SKM-1 (cell line): ENCODE results near the gene DOK7.
"Not testable (repeated sequence)": the region's sequence is repeated elsewhere in the genome, so short reads cannot be mapped to it uniquely, and the experiment has no call there.

Source experiments
- DNase-seq: peaks from one replicate; lab custom pipeline; 2025; ENCODE audit not compliant: unreplicated experiment; lab: John Stamatoyannopoulos, UW

The DOK7 gene

GRCh38 chr4:3501126-3501824 lies 38.2 kb downstream of the DOK7 start:
- DNase-seq, result no peak

DNA sequence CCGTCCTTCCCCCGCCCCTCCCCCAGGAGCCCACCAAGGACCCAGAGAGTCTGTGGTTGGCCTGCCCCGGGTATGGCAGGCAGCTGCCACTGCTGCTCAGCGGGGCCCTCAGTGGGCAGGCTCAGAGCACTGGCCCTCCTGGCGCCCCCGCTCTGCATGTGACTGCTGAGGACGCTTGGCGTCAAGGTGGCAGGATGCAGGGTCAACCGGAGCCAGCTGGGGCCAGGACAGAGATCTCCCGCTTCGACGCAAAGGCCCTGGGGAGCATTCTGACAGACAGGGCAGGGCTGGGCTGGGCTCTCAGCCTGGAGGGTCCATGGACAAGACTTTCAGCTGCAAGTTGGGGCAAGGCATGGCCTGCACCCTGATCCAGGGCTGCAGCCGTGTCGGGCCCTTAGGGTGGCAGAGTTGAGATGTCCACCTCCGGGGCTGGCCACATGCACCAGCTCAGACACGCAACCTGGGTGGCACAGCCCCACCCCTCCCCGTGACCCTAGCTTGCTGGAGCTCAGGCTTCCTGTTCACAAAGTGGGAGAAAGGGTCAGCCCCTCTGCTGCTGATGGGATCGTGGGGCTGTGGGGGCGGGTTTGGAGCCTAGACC lies 38.8 kb downstream of the DOK7 start:
- no peak for DNase-seq

GRCh38 chr4:3502941-3503936 lies 40.1 kb downstream of the DOK7 start:
- DNase-seq, result no peak

DNA sequence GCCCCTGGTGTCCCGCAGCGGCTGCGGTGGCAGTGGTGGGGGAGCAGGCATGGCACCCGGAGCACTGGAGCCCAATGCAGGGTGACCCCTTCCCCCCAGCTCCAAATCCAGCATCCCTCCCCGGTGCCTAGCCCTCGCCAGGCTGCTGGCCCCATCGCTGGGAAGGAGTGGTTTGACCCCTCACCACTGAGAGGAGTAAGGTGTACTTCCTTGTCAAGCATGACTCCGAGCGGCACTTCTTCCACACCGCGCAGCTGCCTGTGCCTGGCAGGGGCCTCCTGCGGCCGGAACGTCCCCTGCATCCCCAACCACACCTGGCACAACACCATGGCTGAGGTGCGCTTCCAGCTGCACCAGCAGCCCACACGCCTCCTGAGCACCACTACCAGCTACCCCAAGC lies 42.1 kb downstream of the DOK7 start:
- no peak for DNase-seq

DNA sequence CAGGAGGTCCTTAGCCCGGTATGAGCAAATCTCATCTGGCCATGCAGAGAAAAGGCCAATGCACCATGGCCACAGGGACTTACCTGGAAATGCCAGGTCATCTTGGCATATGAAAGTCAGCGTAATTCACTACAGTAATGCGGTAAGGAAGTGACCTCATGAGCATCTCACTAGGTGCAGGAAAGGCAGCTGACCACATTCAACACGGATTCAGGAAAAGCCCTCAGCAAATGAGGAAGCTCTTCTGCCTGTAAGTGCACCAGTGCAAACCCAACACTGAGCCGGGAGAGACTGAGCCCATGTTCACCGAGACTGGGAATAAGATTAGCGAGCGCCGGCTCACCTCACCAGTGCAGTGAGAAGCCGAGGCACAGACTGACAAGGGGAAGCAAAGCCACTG lies 45.4 kb downstream of the DOK7 start:
- DNase-seq, result no peak

- no peak for DNase-seq
These were observed 47.4 kb downstream of the DOK7 start for GRCh38 chr4:3510481-3510880.

DNA sequence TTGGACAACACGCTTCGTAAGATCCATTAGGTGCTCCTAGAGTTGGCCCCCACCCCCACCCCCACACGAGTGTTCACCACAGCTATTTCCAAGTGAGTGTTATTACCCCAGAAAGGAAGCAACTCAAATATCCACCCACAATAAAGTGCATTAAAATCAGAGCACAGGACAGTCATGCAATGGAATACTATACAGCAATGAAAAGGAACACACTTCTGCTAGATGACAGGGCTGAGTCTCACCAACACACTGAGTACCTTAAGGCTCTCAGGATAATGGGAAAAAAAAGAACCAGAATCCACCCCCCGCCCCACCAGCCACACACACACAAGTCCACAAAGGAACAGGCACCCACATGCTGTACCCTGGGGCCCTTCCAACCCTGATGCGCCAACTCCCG lies 48.1 kb downstream of the DOK7 start:
- DNase-seq, result no peak

- DNase-seq, result not testable (repeated sequence)
These were observed 48.5 kb downstream of the DOK7 start for GRCh38 chr4:3511601-3512000.

DNA sequence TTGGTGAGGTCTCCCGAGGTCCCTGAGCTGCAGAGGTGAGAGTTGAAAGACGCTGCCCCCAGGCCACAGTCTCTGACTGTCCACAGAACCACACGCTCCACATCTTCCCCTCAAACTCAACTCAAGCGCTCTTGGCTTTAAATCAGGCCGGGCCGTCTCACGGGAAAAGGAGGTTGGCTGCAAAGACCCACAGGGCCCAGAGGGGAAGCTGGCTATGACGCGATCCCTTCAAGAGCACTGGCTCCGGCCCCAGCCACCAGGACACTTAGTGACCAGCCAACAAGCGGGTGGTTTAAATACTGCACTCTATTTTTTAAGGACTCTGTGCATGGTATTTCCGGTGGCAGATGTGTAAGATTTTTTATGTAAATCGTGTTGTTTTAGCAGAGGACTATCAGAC lies 49.2 kb downstream of the DOK7 start:
- DNase-seq, result no peak

GRCh38 chr4:3512719-3513118 lies 49.6 kb downstream of the DOK7 start:
- no peak for DNase-seq

DNA sequence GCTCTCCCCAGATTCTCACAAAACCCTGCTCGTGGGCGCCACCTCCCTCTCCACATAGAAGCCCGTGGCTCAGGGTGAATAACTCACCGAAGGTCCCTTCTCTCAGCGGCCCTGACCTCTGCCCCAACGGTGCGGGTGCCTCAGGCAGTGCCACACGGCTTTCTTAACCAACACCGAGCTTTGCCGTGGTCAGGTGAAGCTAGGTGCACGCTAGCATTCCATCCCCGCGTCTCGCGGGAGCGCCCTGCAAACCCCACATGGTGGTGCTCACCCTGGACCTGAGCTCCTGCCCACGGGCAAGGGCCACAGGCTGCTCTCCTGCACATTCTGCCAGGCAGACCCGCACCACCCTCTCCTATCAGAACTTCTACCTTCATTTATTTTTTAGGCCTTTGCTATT lies 50.7 kb downstream of the DOK7 start:
- no peak for DNase-seq

- no peak for DNase-seq
These were observed 51.2 kb downstream of the DOK7 start for GRCh38 chr4:3514221-3514780.

DNA sequence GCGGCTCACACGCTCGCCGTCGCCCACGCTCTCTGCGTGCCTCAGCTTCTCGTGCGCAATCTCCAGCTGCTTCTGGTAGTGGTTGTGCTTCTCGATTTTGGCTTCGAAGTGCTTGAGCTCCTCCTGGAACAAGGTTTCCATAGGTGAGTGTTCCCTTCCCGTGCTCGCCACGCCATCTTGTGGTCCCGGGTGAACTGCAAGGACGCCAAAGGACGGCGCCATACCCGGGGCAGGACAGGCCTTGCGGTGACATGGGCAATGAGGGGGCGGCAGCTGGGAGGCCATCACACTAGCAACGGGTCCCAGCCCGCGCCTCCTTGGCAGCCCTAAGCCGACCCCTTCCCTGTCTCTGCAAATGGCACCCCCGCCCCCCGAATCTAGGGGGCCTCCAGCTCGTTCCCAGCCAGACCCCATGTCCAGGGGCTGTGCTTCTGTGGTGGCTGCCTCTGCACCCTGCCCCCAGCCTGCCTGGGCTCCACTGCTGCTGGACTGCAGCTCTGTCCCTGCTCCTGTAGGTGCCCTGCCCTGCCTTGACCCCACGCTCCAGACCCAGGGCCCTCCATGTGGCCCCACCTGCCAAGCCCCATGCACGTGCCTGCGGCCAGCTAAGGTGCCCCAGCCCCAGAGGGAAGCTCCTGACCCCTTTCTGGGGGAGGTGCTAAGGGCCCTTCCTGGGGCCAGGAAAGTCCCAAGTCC lies 51.8 kb downstream of the DOK7 start:
- no peak for DNase-seq

- no peak for DNase-seq
These were observed 52.5 kb downstream of the DOK7 start for GRCh38 chr4:3515646-3516045.

DNA sequence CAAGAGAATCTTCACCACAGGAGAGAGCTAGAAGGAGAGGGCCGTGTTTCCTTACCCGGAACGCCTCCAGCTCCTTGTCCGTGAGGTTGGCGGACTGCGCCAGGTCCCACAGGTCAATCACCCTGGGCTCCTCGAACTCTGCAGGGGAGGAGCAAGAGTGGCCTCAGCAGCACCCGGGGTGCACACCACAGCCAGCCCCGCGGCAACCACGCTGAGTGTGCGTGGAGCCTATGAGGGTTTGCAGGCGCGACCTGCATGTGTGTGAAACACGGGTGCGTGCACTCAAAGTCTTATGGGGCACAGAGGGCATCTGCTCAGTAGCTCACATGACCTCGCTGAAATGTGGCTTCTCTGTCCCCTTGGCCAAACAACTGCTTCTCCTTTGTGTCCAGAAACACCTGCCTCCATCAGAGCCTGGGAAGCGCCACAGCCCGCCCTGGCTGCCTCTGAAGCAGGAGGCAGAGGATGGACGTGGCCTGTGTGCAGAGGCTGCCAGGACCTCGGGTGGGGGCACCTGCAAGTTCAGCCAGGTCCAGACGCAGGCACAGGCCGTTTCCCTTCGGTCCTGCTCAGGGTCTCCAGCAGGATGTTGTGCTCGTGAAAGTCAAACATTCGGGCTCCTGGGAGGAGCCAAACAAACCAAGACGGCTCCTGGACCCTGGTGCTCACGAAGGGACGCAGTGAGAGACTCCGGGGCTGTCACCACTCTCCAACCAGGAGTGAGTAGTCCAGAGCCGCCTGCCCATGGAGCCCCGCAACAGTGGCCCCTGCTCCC lies 53.1 kb downstream of the DOK7 start:
- no peak for DNase-seq

DNA sequence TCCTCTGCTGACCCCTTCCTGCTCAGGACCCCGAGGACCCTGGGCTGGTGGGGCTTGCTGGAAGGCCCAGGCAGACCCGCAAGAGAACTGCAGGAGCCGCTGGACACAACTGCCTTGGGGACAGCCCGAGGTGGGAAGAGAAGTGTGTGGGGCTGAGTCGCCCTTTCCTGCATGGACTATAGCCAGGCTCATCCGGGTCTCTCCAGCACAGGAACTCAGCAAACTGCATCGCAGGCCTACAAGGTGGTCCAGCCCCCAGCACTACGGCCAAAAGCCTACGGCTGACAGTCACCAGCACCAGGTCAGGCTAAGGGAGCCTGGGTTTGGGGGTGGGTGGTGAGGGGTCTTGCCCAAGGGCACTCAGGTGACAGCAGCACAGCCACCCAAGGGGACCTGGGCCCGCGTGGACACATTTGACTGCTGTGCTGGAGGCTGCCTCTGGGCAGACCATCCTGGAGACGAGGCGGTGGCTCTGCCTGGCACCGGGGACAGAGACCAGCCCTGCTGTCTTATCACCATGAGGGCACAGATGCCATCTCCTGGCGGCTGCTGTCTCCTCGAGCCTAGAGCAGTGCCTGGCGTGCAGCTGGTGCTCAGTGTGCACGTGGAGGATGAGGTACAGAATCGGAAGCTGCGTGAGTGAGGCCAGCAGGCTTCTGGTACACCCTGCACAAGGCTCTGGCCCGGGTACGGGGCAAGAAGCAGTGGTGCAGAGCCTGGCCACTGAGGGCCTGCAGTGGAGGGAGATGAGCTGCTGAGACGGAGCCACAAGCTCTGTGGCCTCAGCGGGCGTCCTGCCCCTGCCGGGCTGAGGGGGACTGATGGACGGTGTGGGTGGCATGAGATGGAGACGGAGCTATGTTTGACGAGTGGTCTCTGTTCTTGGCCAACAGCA lies 54.0 kb downstream of the DOK7 start:
- DNase-seq, result no peak

DNA sequence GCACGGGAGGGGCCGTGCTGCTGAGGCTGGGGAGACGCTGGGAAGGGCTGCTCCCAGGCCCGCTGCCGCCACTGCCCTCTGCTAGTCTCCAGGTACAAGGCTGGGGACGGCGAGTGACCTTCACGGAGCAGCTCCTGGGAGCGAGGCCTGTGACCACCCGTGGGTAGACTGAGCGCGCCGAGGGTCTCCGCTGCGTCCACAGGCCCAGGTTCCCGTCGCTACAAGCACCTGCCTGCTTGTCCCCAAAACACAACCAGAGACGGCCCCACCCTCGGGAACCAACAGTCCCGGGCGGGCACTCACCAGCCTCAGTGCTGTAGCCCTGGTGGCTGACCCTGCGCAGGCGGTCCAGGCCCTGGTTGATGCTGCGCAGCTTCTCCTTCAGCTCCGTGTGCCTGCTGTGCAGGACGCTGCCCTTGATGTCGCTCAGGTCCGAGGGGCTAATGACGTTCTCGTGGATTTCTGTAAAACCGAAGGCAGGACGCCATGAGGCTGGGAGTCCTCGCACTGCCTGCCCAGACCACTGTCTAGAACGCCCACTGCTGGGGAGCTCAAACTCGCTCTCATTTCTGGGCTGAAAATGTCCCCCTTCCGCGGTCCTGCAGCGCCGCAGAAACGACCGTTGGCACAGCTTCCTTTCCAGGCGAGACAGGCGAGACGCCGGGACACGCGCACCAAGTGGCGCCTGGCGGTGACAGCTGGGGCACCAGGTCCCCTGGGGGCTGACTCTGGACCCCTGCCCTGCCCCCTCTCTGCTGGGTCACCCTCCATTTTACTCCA lies 54.8 kb downstream of the DOK7 start:
- no peak for DNase-seq

DNA sequence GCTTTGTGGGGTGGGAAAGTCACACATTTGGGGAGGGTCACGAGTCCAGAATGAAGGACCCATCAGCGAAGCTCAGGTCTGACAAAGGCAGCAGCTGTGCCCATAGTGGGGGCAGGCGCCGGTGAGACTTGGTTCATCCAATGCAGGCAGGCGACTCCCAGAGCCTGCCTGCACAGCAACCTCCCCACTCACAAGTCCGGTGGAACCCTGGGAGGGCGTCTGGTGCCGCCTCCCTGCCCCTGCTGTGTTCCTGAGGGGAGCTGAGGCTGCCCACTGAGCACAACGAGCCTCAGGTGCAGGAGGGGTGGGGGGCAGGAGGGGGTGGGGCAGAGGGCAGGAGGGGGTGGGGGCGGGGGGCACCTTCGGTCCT lies 55.4 kb downstream of the DOK7 start:
- no peak for DNase-seq
